H1 (cell line): ENCODE results near the gene VASN. TPM values are rescaled to one million over a fixed set of nuclear protein-coding genes. Genes with fewer than 3 reads are reported as not detected.

ENCODE experiments used
- CTCF ChIA-PET: fragments of 300-600 bp; sonication (Branson Sonifier 250); formaldehyde crosslinking; loops from one replicate; lab custom pipeline; 2021; ENCODE audit not compliant: partially characterized antibody; lab: Charles Lee
- POLR2A ChIA-PET: fragments of 300-600 bp; sonication (Branson Sonifier 250); formaldehyde crosslinking; loops from one replicate; lab custom pipeline; 2021; ENCODE audit warnings: inconsistent platforms; ENCODE audit not compliant: partially characterized antibody; lab: Charles Lee
- DNase-seq, 2 experiments: peaks; one replicate each; pipeline versions ENCODE4 v3.0.0 to v3.0.0-alpha.2; 2010 to 2022; ENCODE audit warnings: low spot score in 2 of 2, low read depth in 1 of 2, mixed read lengths in 1 of 2
- FAIRE-seq: peaks from 2 replicates; lab custom pipeline; 2011; peaks lifted over from hg19 to GRCh38; lab: Jason Lieb, UNC
- H2AFZ ChIP-seq: 2 replicates; pipeline ENCODE4 v1.8.1; 2012; ENCODE audit warnings: low read length, inconsistent platforms
- H2AK5ac ChIP-seq: 2 replicates; pipeline ENCODE4 v1.6.1; 2013; ENCODE audit warnings: low read depth, low read length
- H2BK120ac ChIP-seq: replicated peaks from 2 replicates; pipeline ENCODE3; 2013; ENCODE audit warnings: low read depth, low read length, inconsistent platforms
- H2BK12ac ChIP-seq: 2 replicates; pipeline ENCODE4 v1.6.1; 2013; ENCODE audit warnings: low read depth, low read length
- H2BK15ac ChIP-seq: 2 replicates; pipeline ENCODE4 v1.6.1; 2013; ENCODE audit warnings: low read length
- H2BK20ac ChIP-seq: 2 replicates; pipeline ENCODE4 v1.6.1; 2013; ENCODE audit warnings: low read length
- H2BK5ac ChIP-seq: 2 replicates; pipeline ENCODE4 v1.6.1; 2013; ENCODE audit warnings: low read depth, low read length
- H3K14ac ChIP-seq: 2 replicates; pipeline ENCODE4 v1.6.1; 2013; ENCODE audit warnings: inconsistent platforms; ENCODE audit not compliant: insufficient read length
- H3K18ac ChIP-seq: 2 replicates; pipeline ENCODE4 v1.6.1; 2013; ENCODE audit warnings: low read length; ENCODE audit errors: extremely low read depth
- H3K23ac ChIP-seq: 2 replicates; pipeline ENCODE4 v1.6.1; 2013; ENCODE audit warnings: inconsistent platforms; ENCODE audit not compliant: insufficient read length
- H3K23me2 ChIP-seq: 2 replicates; pipeline ENCODE4 v1.6.1; 2013; ENCODE audit warnings: low read depth, low read length
- H3K27ac ChIP-seq: 2 replicates; pipeline ENCODE4 v1.6.1; 2011; ENCODE audit warnings: low read depth, low read length, inconsistent platforms
- H3K27me3 ChIP-seq, 4 experiments: replicated peaks in 1 of 4; 1 replicate in 1 of 4; 2 replicates in 3 of 4; pipeline versions ENCODE4 v1.6.1 to v1.8.1; 2011 to 2013; ENCODE audit warnings: low read length in 3 of 4, mild to moderate bottlenecking in 3 of 4, inconsistent platforms in 2 of 4, mixed read lengths in 2 of 4, moderate library complexity in 1 of 4; ENCODE audit not compliant: control insufficient read depth in 3 of 4, insufficient read depth in 3 of 4; ENCODE audit errors: extremely low read depth in 1 of 4
- H3K36me3 ChIP-seq, 4 experiments: 2 replicates each; pipeline versions ENCODE4 v1.6.1 to v1.8.1; 2011 to 2013; ENCODE audit warnings: mild to moderate bottlenecking in 4 of 4, low read length in 3 of 4, moderate library complexity in 2 of 4, control low read depth in 1 of 4, inconsistent platforms in 1 of 4; ENCODE audit not compliant: insufficient read depth in 4 of 4, control insufficient read depth in 2 of 4
- H3K4ac ChIP-seq: replicated peaks from 2 replicates; pipeline ENCODE3; 2013; ENCODE audit warnings: low read length, low read depth, mixed read lengths, inconsistent platforms; ENCODE audit not compliant: insufficient read length
- H3K4me1 ChIP-seq, 4 experiments: replicated peaks in 1 of 4; 1 replicate in 1 of 4; 2 replicates in 3 of 4; pipeline versions ENCODE4 v1.6.1 to v1.8.1; 2011 to 2013; ENCODE audit warnings: low read length in 3 of 4, inconsistent platforms in 2 of 4, mixed read lengths in 1 of 4; ENCODE audit not compliant: insufficient read depth in 4 of 4, control insufficient read depth in 3 of 4
- H3K4me2 ChIP-seq, 2 experiments: 2 replicates each; pipeline versions ENCODE4 v1.6.1 to v1.8.1; 2011 to 2013; ENCODE audit warnings: low read depth in 2 of 2, low read length in 2 of 2, control low read depth in 1 of 2, inconsistent platforms in 1 of 2, mild to moderate bottlenecking in 1 of 2; ENCODE audit not compliant: insufficient read depth in 1 of 2
- H3K4me3 ChIP-seq, 4 experiments: fragments of 200-600, 300-600 bp in 1 of 4; sonication (generic), shearing (Covaris generic), sonication (Bioruptor Twin) in 1 of 4; 2 replicates each; pipeline versions ENCODE4 v1.5.1 to v1.8.1; 2011 to 2016; ENCODE audit warnings: low read length in 4 of 4, low read depth in 3 of 4, control low read depth in 2 of 4, inconsistent platforms in 2 of 4, mild to moderate bottlenecking in 2 of 4, mixed read lengths in 1 of 4, moderate library complexity in 1 of 4; ENCODE audit not compliant: insufficient read depth in 2 of 4; ENCODE audit errors: extremely low read depth in 1 of 4
- H3K56ac ChIP-seq: replicated peaks from 2 replicates; pipeline ENCODE3; 2013; ENCODE audit warnings: low read depth, mild to moderate bottlenecking, mixed read lengths, low read length, inconsistent platforms; ENCODE audit not compliant: insufficient read length
- H3K79me1 ChIP-seq: 2 replicates; pipeline ENCODE4 v1.6.1; 2013; ENCODE audit warnings: low read depth, low read length, control low read depth
- H3K79me2 ChIP-seq, 2 experiments: 2 replicates each; pipeline versions ENCODE4 v1.6.1 to v1.8.1; 2012 to 2013; ENCODE audit warnings: low read length in 2 of 2, mild to moderate bottlenecking in 2 of 2, inconsistent platforms in 1 of 2; ENCODE audit not compliant: insufficient read depth in 2 of 2, control insufficient read depth in 1 of 2
- H3K9ac ChIP-seq, 4 experiments: replicated peaks in 1 of 4; 1 replicate in 1 of 4; 2 replicates in 3 of 4; pipeline versions ENCODE4 v1.6.1 to v1.8.1; 2011 to 2013; ENCODE audit warnings: low read depth in 3 of 4, low read length in 3 of 4, control low read depth in 2 of 4, mild to moderate bottlenecking in 2 of 4, moderate library complexity in 2 of 4, inconsistent platforms in 1 of 4; ENCODE audit errors: extremely low read depth in 1 of 4
- H3K9me3 ChIP-seq, 2 experiments: 2 replicates each; pipeline versions ENCODE4 v1.6.1 to v1.8.1; 2012 to 2013; ENCODE audit warnings: mild to moderate bottlenecking in 2 of 2, moderate library complexity in 2 of 2, control low read depth in 1 of 2, inconsistent platforms in 1 of 2, low read depth in 1 of 2, low read length in 1 of 2, mixed read lengths in 1 of 2; ENCODE audit not compliant: insufficient read depth in 2 of 2
- H4K20me1 ChIP-seq, 2 experiments: replicated peaks in 1 of 2; 2 replicates each; pipeline versions ENCODE3 to v1.8.1; 2011 to 2013; ENCODE audit warnings: inconsistent platforms in 2 of 2, low read length in 2 of 2, mild to moderate bottlenecking in 1 of 2; ENCODE audit not compliant: insufficient read depth in 2 of 2, control insufficient read depth in 1 of 2
- H4K5ac ChIP-seq: 2 replicates; pipeline ENCODE4 v1.6.1; 2013; ENCODE audit warnings: low read length, low read depth, mixed read lengths, inconsistent platforms; ENCODE audit not compliant: insufficient read length
- H4K8ac ChIP-seq: 2 replicates; pipeline ENCODE4 v1.8.0; 2013; ENCODE audit warnings: mild to moderate bottlenecking, moderate library complexity, low read length, inconsistent platforms; ENCODE audit not compliant: insufficient read depth; ENCODE audit errors: extremely low read depth
- H4K91ac ChIP-seq: replicated peaks from 2 replicates; pipeline ENCODE3; 2013; ENCODE audit warnings: low read length, mixed read lengths, inconsistent platforms; ENCODE audit not compliant: insufficient read length
- KDM4A ChIP-seq: IDR thresholded peaks from one replicate; pipeline ENCODE4 v1.7.1; 2012; ENCODE audit warnings: low read depth, mild to moderate bottlenecking, moderate library complexity, low read length, inconsistent platforms; ENCODE audit not compliant: severe bottlenecking
- NRF1 ChIP-seq: IDR thresholded peaks from 2 replicates; pipeline ENCODE4 v1.6.1; 2011; ENCODE audit warnings: mild to moderate bottlenecking, low read depth, low read length, improper control_type of control experiment
- SP2 ChIP-seq: IDR thresholded peaks from 2 replicates; pipeline ENCODE4 v1.6.1; 2012; ENCODE audit warnings: mild to moderate bottlenecking, low read length, inconsistent platforms
- WGBS, 2 experiments: shearing (Covaris generic) in 1 of 2; methylation state at CpG; one replicate each; pipeline versions ENCODE4 v1.1.6 to v1.1.7; 2013 to 2015; ENCODE audit warnings: low lambda C conversion rate in 2 of 2, mixed read lengths in 2 of 2, inconsistent platforms in 1 of 2, low coverage in 1 of 2, missing lambda C conversion rate in 1 of 2; ENCODE audit not compliant: insufficient replicate concordance in 2 of 2, insufficient coverage in 1 of 2, insufficient read length in 1 of 2; ENCODE audit errors: extremely low coverage in 1 of 2, missing lambda C conversion rate in 1 of 2; 5-methylcytosine and 5-hydroxymethylcytosine counted together
- polyA plus RNA-seq, 7 experiments: library from polyadenylated mRNA; depleted of rRNA in 3 of 7; stranded (reverse) in 5 of 7; unstranded in 2 of 7; fragments of >200 nt in 5 of 7; fragments of 200-250 nt in 2 of 7; gene quantifications; 1 replicate in 5 of 7; 2 replicates in 1 of 7; 4 replicates in 1 of 7; pipeline versions ENCODE4 v1.2.1 to v1.2.3, GENCODE V29; 2011 to 2013; ENCODE audit warnings: missing spikeins in 2 of 7, mixed read lengths in 2 of 7
- total RNA-seq: library from RNA; stranded (reverse); fragmentation: NEBNext Ultra II Directional; extraction: Animal tissue kit (Norgen Biotek cat#: 25700); gene quantifications from 2 replicates; pipeline ENCODE4 v1.2.1, GENCODE V29; 2021

The VASN gene
- total and polyA plus RNA-seq, 2 of the 8 experiments (the other 6 are each of a cell fraction or from before 2014, with no cell fraction given) = 9.6 to 11.3 TPM

GRCh38 chr16:4407543-4408322 is 36.1 kb downstream of the VASN start:
- Histone ChIP-seq H3K4me3 (no peak overlapping the region), H3K27ac (no peak overlapping the region), H2AK5ac (no peak overlapping the region), H3K4me2 (no peak overlapping the region), H3K36me3 (no peaks in the 10 kb centered on the region; a peak in 1 of 8 replicates), H3K79me2 (no peaks in the 10 kb centered on the region), H3K23me2 (no peaks in the 10 kb centered on the region), H3K79me1 (no peaks in the 10 kb centered on the region), H3K18ac (no peak overlapping the region), H3K4ac (no peak overlapping the region), H2BK5ac (no peak overlapping the region), H4K91ac (no peak overlapping the region), H3K14ac (no peak overlapping the region), H2BK120ac (no peak overlapping the region), H2BK12ac (no peak overlapping the region), H3K4me1 (peaks cover 0 to 4% (median 0%) of the 10 kb centered on the region in 4 experiments; a peak in 3 of 7 replicates), H2BK20ac (no peak overlapping the region), H4K5ac (no peak overlapping the region), H4K20me1 (peaks cover 0 to 9% of the 10 kb centered on the region in 2 experiments), H2BK15ac (no peak overlapping the region)
- CTCF ChIA-PET = interaction anchor here (1.1 to 17.2 kb wide), 6 partner anchors 8 to 146 kb away, joined by 4 to 659 read pairs (median 6); partner anchors contain the start of gene CORO7
- DNase-seq = no peak
- no peak for FAIRE-seq
- TF ChIP-seq KDM4A = no peak
- no peak for TF ChIP-seq NRF1
- TF ChIP-seq SP2 = no peak
- TF ChIP-seq, all 59 proteins: peak for 0
- POLR2A ChIA-PET = interaction anchor here (0.5 to 1.0 kb wide), 2 partner anchors 30 to 64 kb away, joined by 3 to 4 read pairs; no protein-coding TSS in a partner anchor
- WGBS, 2 experiments = 86% methylated on average over 17 of the region's 22 CpGs; no CpG with 5 or more reads in 1 of the 2 experiments
- Histone ChIP-seq H3K9ac (no peak overlapping the region), H3K9me3 (no peaks in the 10 kb centered on the region), H3K27me3 (no peaks in the 10 kb centered on the region), H2AFZ (no peak overlapping the region), H3K23ac (no peak overlapping the region), H3K56ac (no peak overlapping the region), H4K8ac (0 out of 2 replicates have a peak overlapping the region, but pooled peaks have one; percentile 40)
